SK-N-MC (cell line): ENCODE measurements around the gene PHF2.

Experiments
- DNase-seq: peaks from one replicate; pipeline ENCODE4 v3.0.0-alpha.2; 2011; ENCODE audit warnings: low read depth, low spot score
- H3K27ac ChIP-seq: fragments of 200-600 bp; sonication (generic); 2 replicates; pipeline ENCODE4 v1.5.1; 2016; ENCODE audit warnings: mixed run types
- H3K36me3 ChIP-seq: fragments of 200-600 bp; sonication (generic); 2 replicates; pipeline ENCODE4 v1.6.1; 2017; ENCODE audit warnings: antibody characterized with exemption, low read length, mixed read lengths; ENCODE audit not compliant: insufficient read depth
- H3K4me3 ChIP-seq: fragments of 200-600 bp; sonication (generic); 2 replicates; pipeline ENCODE4 v1.5.1; 2016
- H3K9ac ChIP-seq: fragments of 200-600 bp; sonication (generic); 2 replicates; pipeline ENCODE4 v1.8.0; 2017; ENCODE audit warnings: mixed run types, mixed read lengths; ENCODE audit not compliant: insufficient read length
- H3K9me3 ChIP-seq: fragments of 200-600 bp; sonication (generic); 2 replicates; pipeline ENCODE4 v1.6.1; 2017; ENCODE audit warnings: low read depth, mild to moderate bottlenecking, antibody characterized with exemption, low read length, moderate library complexity, mixed read lengths
- EZH2 ChIP-seq: fragments of 200-600 bp; sonication (generic); IDR thresholded peaks from one replicate; pipeline ENCODE4 v1.6.1; 2017; ENCODE audit warnings: antibody characterized with exemption
- FOXP2 ChIP-seq: optimal IDR thresholded peaks from 2 replicates; pipeline ENCODE3; 2011; ENCODE audit warnings: mild to moderate bottlenecking, moderate library complexity; ENCODE audit not compliant: insufficient read depth; ENCODE audit errors: extremely low read length, control extremely low read depth
- POLR2AphosphoS5 ChIP-seq: IDR thresholded peaks from 2 replicates; pipeline ENCODE4 v1.6.1; 2012; ENCODE audit warnings: mild to moderate bottlenecking, low read depth, low read length, borderline replicate concordance

PHF2 gene

DNA sequence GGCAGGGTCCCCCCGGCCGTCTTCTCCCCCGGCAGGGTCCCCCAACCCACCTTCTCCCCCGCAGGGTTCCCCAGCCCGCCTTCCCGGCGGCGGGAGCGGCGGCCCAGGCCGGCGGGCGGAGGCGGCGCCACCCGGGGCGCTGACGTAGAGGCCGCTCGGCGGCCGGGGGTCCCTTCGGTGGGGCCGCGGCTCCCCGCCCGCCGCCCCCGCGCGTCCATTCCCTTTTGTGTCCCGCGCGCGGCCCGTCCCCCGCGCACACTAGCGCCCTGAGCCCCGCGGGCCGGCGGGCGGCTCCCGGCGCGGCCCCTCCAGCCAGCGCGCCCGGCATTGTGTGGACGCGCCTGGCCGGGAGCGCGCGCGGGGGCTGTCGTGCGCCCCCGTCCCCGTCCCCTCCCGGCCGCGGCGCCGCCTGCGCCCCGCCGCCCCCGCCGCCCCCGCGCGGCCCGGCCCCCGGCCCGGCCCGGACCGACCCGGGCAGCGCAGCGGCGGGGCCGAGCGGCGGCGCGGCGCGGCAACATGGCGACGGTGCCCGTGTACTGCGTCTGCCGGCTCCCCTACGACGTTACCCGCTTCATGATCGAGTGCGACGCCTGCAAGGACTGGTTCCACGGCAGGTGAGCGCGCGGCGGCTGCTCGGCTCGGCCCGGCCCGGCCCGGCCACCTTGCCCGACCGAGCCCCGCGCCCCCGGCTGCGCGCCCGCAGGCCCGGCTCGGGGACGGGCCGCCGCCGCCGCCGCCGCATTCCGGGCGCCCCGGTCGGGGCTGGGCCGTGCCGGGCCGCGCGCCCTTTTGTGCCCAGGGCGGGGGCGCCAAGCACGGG is at the start of gene PHF2:
TSS of gene PHF2 (plus strand) at position 327 of the 820 bp plus-strand sequence. CDS start at position 517, 190 bp downstream.
- TF ChIP-seq EZH2 = no peak
- no peak for TF ChIP-seq POLR2AphosphoS5
- TF ChIP-seq FOXP2 = no peak
- Histone ChIP-seq H3K27ac (no peak within 1 kb of the TSS), H3K4me3 (peak within 1 kb of the TSS; percentile 87), H3K36me3 (no peaks in the 10 kb centered on the region), H3K9ac (peak within 1 kb of the TSS; percentile 94), H3K9me3 (no peaks in the 10 kb centered on the region)
- DNase-seq = no peak

DNA sequence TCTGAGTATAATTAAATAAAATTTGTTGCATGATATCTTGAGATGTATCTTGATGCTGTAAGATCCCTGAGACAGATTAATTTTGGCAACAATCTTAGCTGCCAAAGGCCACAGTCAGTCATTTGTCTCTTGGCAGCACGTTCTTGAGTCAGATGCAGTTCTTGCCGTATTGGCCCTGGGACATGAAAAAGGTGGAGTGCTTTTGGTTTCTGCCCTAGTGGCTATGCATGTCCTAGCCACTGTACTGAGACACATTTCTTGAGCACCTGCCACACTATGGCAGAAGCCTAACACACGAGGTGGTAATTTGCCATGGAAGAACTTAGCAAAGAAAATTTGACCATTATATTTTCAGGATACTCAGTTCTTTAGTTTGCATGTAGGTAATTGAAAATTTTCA is 45.0 kb upstream of the PHF2 start:
- H3K27ac ChIP-seq = no peak overlapping the region
- H3K9ac ChIP-seq = no peak overlapping the region
- H3K9me3 ChIP-seq = no peaks in the 10 kb centered on the region
- no peak overlapping the region for H3K4me3 ChIP-seq
- DNase-seq = no peak
- TF ChIP-seq EZH2 (no peak), FOXP2 (no peak), POLR2AphosphoS5 (no peak)
- H3K36me3 ChIP-seq = peaks cover 70% of the 10 kb centered on the region

- TF ChIP-seq POLR2AphosphoS5 = no peak
- TF ChIP-seq FOXP2 = no peak
- TF ChIP-seq EZH2 = no peak
- H3K9ac ChIP-seq = no peak overlapping the region
- peaks cover 66% of the 10 kb centered on the region for H3K36me3 ChIP-seq
- DNase-seq = no peak
- H3K27ac ChIP-seq = no peak overlapping the region
- H3K4me3 ChIP-seq = no peak overlapping the region
- H3K9me3 ChIP-seq = no peaks in the 10 kb centered on the region
These were observed 44.2 kb upstream of the PHF2 start for GRCh38 chr9:93532141-93532540.

- Histone ChIP-seq H3K4me3 (no peak overlapping the region), H3K27ac (no peak overlapping the region), H3K9me3 (no peaks in the 10 kb centered on the region), H3K9ac (no peak overlapping the region), H3K36me3 (peaks cover 63% of the 10 kb centered on the region)
- TF ChIP-seq FOXP2 (no peak), POLR2AphosphoS5 (no peak), EZH2 (no peak)
- DNase-seq = no peak
These were observed 42.5 kb upstream of the PHF2 start for GRCh38 chr9:93533863-93534262.

- no peaks in the 10 kb centered on the region for H3K9me3 ChIP-seq
- no peak overlapping the region for H3K4me3 ChIP-seq
- H3K36me3 ChIP-seq = peaks cover 47% of the 10 kb centered on the region
- no peak overlapping the region for H3K9ac ChIP-seq
- TF ChIP-seq EZH2 (no peak), POLR2AphosphoS5 (no peak), FOXP2 (no peak)
- no peak overlapping the region for H3K27ac ChIP-seq
- no peak for DNase-seq
These were observed 40.2 kb upstream of the PHF2 start for GRCh38 chr9:93536167-93536566.

DNA sequence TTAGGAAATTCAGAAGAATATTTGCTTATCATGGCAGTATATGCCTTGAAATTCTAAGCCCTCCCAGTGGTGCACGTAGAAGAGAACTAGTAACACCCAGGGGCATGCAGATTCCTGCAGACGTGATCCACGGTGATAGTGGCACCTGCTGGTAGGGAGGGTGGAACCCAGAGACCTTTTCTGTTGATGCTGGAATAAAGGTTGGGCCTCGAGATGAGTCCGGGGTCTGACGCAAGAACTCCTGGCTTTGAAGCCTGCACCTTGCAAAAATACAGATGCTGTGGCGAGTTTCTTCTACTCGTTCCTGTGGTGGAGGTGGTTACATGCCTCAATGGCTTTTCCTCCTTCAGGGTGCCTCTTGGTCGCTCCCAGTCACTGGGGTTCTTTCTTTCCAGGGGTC is 39.5 kb upstream of the PHF2 start:
- H3K9ac ChIP-seq = no peak overlapping the region
- no peak for DNase-seq
- H3K27ac ChIP-seq = no peak overlapping the region
- no peaks in the 10 kb centered on the region for H3K9me3 ChIP-seq
- no peak overlapping the region for H3K4me3 ChIP-seq
- TF ChIP-seq FOXP2 (no peak), POLR2AphosphoS5 (no peak), EZH2 (no peak)
- peaks cover 40% of the 10 kb centered on the region for H3K36me3 ChIP-seq

DNA sequence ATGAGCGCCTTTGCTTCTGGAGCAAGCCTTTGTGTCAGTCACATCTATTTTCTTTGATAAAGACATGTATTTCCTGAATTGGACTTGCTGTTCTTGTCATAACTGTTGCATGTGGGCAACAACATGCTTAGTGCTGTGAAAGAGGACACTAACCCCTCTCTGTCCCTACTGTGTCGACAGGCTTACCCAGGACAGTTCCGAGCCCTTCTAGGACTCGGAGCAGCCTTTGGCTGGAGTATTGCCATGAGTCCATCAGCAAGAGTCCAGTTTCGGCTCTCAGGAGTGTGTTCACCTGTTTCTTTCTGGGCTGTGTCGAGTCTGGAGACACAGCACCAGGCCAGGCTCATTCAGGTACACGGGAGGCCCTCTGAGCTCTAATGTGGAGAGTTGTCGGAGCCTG is 36.1 kb upstream of the PHF2 start:
- Histone ChIP-seq H3K9ac (no peak overlapping the region), H3K27ac (no peak overlapping the region), H3K4me3 (no peak overlapping the region), H3K9me3 (no peaks in the 10 kb centered on the region), H3K36me3 (peaks cover 34% of the 10 kb centered on the region)
- TF ChIP-seq FOXP2 = no peak
- no peak for TF ChIP-seq POLR2AphosphoS5
- no peak for TF ChIP-seq EZH2
- DNase-seq = no peak

DNA sequence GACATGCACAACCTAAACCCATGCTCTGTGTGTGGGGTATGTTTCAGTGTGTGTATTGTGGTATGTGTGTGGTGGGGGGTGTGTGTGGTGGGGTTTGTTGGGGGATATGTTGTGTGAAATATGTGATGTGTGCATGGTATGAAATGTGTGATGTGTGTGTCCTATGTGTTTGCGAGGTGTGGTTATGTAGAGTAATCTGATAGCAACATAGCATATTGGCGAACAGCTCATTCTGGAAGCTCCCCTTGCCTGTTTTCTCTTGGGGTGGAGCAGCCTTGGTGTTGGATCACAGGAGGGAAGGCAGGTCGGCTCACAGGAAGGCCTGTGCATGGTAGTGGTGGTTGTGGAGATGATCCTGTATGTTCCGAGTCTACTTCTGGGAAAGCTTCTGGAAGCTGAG is 35.4 kb upstream of the PHF2 start:
- TF ChIP-seq POLR2AphosphoS5 (no peak), FOXP2 (no peak), EZH2 (no peak)
- Histone ChIP-seq H3K4me3 (no peak overlapping the region), H3K36me3 (peaks cover 29% of the 10 kb centered on the region), H3K9ac (no peak overlapping the region), H3K27ac (no peak overlapping the region), H3K9me3 (no peaks in the 10 kb centered on the region)
- DNase-seq = no peak

GRCh38 chr9:93541581-93542349 is 34.6 kb upstream of the PHF2 start:
- no peaks in the 10 kb centered on the region for H3K9me3 ChIP-seq
- H3K9ac ChIP-seq = no peak overlapping the region
- no peak overlapping the region for H3K27ac ChIP-seq
- TF ChIP-seq EZH2 = no peak
- no peak for TF ChIP-seq FOXP2
- DNase-seq = no peak
- peaks cover 34% of the 10 kb centered on the region for H3K36me3 ChIP-seq
- H3K4me3 ChIP-seq = no peak overlapping the region
